Ovary (tissue), 9 donors: Measurements from ENCODE around the gene C1orf21. TPM values are rescaled to one million over a fixed set of nuclear protein-coding genes. Genes with fewer than 3 reads are reported as not detected.

Source experiments
- DNase-seq, 5 donors: peaks; one replicate each; pipeline ENCODE4 v3.0.0-alpha.2; 2019 to 2020
- H3K27ac ChIP-seq, 2 donors: fragments of 200-600 bp; one replicate each; pipeline versions ENCODE4 v1.5.1 to v1.8.0; 2019 to 2022
- H3K27me3 ChIP-seq: fragments of 200-600 bp; one replicate; pipeline ENCODE4 v1.8.0; 2022
- H3K36me3 ChIP-seq: fragments of 200-600 bp; sonication (generic); one replicate; pipeline ENCODE4 v1.5.1; 2019
- H3K4me1 ChIP-seq: one replicate; pipeline ENCODE4 v1.8.1; 2013; ENCODE audit warnings: mild to moderate bottlenecking, moderate library complexity; ENCODE audit not compliant: insufficient read depth
- H3K4me3 ChIP-seq: fragments of 200-600 bp; sonication (generic); one replicate; pipeline ENCODE4 v1.5.1; 2017
- H3K9me3 ChIP-seq, 2 donors: fragments of 200-600 bp in 1 of 2; sonication (generic) in 1 of 2; one replicate each; pipeline versions ENCODE4 v1.5.1 to v1.8.1; 2013 to 2019; ENCODE audit warnings: mild to moderate bottlenecking in 1 of 2, moderate library complexity in 1 of 2
- EP300 ChIP-seq: sonication (generic); formaldehyde crosslinking; IDR thresholded peaks from one replicate; pipeline ENCODE4 v1.6.1; 2017; ENCODE audit warnings: antibody characterized with exemption
- POLR2A ChIP-seq: fragments of 450-650 bp; IDR thresholded peaks from one replicate; pipeline ENCODE4 v1.6.1; 2017; ENCODE audit warnings: antibody characterized with exemption, mild to moderate bottlenecking, moderate library complexity
- WGBS, 3 donors: extraction: QIAGEN DNeasy Blood & Tissue Kit in 1 of 3; methylation state at CpG; one replicate each; pipeline versions ENCODE4 v1.1.5 to v1.1.7; 2013 to 2017; 5-methylcytosine and 5-hydroxymethylcytosine counted together
- intact Hi-C, 4 donors: fragments of 100-400 bp; cut with DNase I; formaldehyde crosslinking; loops; one replicate each; pipeline versions ENCODE4 v1.11.0 to v1.15.1; 2022 to 2023
- polyA plus RNA-seq, 2 donors: library from polyadenylated mRNA; stranded (reverse); fragments of 200-250 nt in 1 of 2; fragments of 350-450 nt in 1 of 2; fragmentation: Illumina TruSeq in 1 of 2; extraction: RNeasy Lipid Tissue Mini Kit (QIAGEN cat#74804) in 1 of 2; gene quantifications; one replicate each; pipeline ENCODE4 v1.2.3, GENCODE V29; 2013 to 2014
- total RNA-seq, 7 donors: library from RNA; depleted of rRNA in 2 of 7; stranded (reverse); fragments of >200 nt in 2 of 7; fragmentation: NEBNext Ultra II Directional in 3 of 7; extraction: Animal tissue kit (Norgen Biotek cat#: 25700) in 3 of 7; gene quantifications; one replicate each; pipeline versions ENCODE4 v1.1.0 to v1.2.4, GENCODE V29; 2016 to 2023
- TF ChIP-seq, protein P1 (sequence below), 3 donors: fragments of 450-650 bp in 2 of 3; fragments of 200-600 bp in 1 of 3; IDR thresholded peaks; one replicate each; pipeline versions ENCODE4 v1.5.1 to v1.8.0; 2016 to 2022; ENCODE audit warnings: antibody characterized with exemption in 3 of 3, mild to moderate bottlenecking in 1 of 3
- donor health status: DM: no; HTN: no; CAD: no; lungs with moderate emphysema.
- donor health status: DM: no; HTN: no; CAD: no.
- donor health status: Bipolar disorder and iron deficiency.
- donor health status: DM: yes; HTN: yes; CAD: no.
- donor health status: DM: no; HTN: no; CAD: no.
- donor health status: DM: yes; HTN: yes; CAD: no.

The C1orf21 gene
- total and polyA plus RNA-seq, 9 donors, result 22.9 to 108 (median 59.4) TPM

DNA sequence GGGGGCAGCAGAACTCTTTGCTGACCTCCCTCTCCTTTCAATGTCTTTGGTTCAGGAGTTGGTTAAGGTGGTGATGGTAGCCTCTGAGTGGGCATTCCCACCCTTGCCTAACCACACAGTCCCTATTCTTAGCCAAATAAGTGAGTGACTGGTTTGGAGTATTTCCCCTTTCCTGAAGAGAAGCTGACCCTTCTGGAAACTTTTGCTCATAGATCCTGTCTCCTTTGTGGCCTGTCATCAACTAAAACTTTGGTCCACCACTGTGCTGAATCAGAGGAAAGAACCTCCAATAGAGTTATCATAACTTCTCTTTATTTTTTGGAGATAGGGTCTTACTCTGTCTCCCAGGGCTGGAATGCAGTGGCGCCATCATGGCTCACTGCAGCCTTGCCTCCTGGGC is 31.1 kb downstream of the C1orf21 start:
- H3K36me3 ChIP-seq, result no peaks in the 10 kb centered on the region
- H3K9me3 ChIP-seq, result no peaks in the 10 kb centered on the region
- intact Hi-C loops, result no loop called here
- H3K27me3 ChIP-seq, result no peaks in the 10 kb centered on the region
- TF ChIP-seq EP300, result no peak
- H3K4me1 ChIP-seq, result peaks cover 1% of the 10 kb centered on the region
- whole genome bisulfite sequencing, 3 donors, result 100% methylated on average over 1 of the region's 1 CpG
- H3K27ac ChIP-seq, result no peak overlapping the region
- H3K4me3 ChIP-seq, result no peak overlapping the region
- DNase-seq, result no peak

DNA sequence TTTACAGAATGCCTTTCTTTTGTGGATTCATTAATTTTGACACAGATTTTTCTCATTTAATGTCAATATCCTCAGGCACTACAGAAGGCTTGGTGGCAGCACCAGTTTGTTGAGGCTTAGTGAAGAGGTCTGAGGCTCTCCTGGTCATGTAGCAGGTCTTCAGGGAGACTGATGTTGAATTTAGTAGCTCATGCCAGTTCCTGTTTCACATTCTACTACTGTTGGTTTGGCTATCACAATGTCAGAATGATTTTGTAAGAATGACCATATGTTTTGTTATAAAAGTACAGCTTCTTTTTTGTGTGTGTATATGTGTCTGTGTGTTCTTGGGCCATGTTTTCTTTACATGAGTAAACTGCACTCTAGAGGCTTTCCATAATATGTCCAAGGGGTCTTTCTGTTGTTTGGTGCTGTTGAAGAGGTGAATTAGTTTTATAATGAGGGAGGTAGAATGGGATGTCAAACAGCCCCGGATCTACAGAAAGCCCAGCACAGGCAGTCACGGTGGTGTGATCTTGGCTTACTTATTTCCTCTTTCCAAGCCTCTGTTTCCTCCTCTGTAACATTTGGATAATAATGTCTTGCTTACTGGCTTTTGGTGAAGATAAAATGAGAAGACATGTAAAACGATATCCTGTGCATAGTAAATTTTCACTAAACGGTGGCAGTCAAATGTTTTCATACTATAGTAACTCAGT is 32.0 kb downstream of the C1orf21 start:
- Histone ChIP-seq H3K9me3 (no peaks in the 10 kb centered on the region), H3K4me1 (peaks cover 1% of the 10 kb centered on the region)
- intact Hi-C loops, result no loop called here

DNA sequence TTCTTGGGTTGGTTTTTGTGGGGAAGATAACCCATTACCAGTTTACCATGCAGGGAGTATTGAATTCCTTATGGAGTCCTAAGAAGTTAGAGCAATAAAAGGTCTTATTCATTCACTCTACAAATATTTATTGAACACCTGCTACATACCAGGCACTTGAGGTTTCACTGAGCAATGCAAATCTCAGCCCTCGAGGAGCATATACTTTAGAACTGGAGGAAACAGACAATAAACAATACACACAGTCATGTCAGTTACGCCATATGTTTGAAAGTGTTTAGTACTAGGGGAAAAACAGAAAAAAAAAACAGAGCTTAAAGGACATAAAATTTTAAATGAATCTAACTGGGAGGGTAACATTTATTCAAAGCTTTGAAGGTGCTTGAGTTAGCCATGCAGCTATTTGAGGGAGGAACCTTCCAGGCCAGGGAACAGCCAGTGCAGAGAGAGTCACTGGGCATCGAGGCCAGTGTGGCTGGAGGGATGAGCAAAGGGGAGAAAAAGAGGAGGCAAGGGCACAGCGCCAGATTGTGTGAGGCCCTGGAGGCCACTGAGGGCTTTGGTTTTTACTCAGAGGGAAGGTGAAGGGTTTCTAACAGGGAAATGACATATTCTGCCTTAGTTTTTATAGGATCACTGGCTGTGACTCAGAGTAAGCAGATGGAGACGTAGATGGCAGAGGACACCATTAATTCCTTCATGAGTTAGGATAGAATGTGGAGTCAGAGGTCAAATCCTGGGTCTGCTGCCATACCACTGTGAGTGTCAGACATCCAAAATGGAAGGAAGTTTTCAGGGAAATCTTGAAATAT is 32.7 kb downstream of the C1orf21 start:
- H3K4me3 ChIP-seq, result no peak overlapping the region
- H3K4me1 ChIP-seq, result peaks cover 1% of the 10 kb centered on the region
- H3K27me3 ChIP-seq, result no peaks in the 10 kb centered on the region
- H3K27ac ChIP-seq, result no peak overlapping the region
- H3K36me3 ChIP-seq, result no peaks in the 10 kb centered on the region
- intact Hi-C loops, result no loop called here
- 91 to 93% (median 91%) methylated on average over 5 of the region's 5 CpGs for WGBS, 3 donors
- H3K9me3 ChIP-seq, result no peaks in the 10 kb centered on the region
- no peak for DNase-seq
- TF ChIP-seq POLR2A (no peak), EP300 (no peak)
- TF ChIP-seq, protein P1, sequence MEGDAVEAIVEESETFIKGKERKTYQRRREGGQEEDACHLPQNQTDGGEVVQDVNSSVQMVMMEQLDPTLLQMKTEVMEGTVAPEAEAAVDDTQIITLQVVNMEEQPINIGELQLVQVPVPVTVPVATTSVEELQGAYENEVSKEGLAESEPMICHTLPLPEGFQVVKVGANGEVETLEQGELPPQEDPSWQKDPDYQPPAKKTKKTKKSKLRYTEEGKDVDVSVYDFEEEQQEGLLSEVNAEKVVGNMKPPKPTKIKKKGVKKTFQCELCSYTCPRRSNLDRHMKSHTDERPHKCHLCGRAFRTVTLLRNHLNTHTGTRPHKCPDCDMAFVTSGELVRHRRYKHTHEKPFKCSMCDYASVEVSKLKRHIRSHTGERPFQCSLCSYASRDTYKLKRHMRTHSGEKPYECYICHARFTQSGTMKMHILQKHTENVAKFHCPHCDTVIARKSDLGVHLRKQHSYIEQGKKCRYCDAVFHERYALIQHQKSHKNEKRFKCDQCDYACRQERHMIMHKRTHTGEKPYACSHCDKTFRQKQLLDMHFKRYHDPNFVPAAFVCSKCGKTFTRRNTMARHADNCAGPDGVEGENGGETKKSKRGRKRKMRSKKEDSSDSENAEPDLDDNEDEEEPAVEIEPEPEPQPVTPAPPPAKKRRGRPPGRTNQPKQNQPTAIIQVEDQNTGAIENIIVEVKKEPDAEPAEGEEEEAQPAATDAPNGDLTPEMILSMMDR (IDR thresholded peaks at IDR 0.05), result no peak

More for the DNA sequence above, 32.0 kb downstream of the C1orf21 start:
- no peak overlapping the region for H3K27ac ChIP-seq
- H3K4me3 ChIP-seq, result no peak overlapping the region
- H3K27me3 ChIP-seq, result no peaks in the 10 kb centered on the region
- TF ChIP-seq POLR2A, result no peak
- TF ChIP-seq, protein P1 (IDR thresholded peaks at IDR 0.05), result no peak
- TF ChIP-seq EP300, result no peak
- H3K36me3 ChIP-seq, result no peaks in the 10 kb centered on the region
- DNase-seq, result no peak
- WGBS, 3 donors, result 84 to 89% (median 84%) methylated on average over 4 of the region's 4 CpGs

- intact Hi-C loops, result no loop called here
- peaks cover 1% of the 10 kb centered on the region for H3K4me1 ChIP-seq
Measured at GRCh38 chr1:184422490-184423233, 35.8 kb downstream of the C1orf21 start.

More at GRCh38 chr1:184422490-184423233, 35.8 kb downstream of the C1orf21 start:
- no peak overlapping the region for H3K4me3 ChIP-seq
- DNase-seq, result no peak
- H3K9me3 ChIP-seq, result no peaks in the 10 kb centered on the region
- TF ChIP-seq, protein P1 (IDR thresholded peaks at IDR 0.05), result no peak
- TF ChIP-seq EP300 (no peak), POLR2A (no peak)
- H3K27me3 ChIP-seq, result no peaks in the 10 kb centered on the region
- WGBS, 3 donors, result 85 to 92% (median 89%) methylated on average over 9 of the region's 9 CpGs
- H3K27ac ChIP-seq, result no peak overlapping the region
- no peaks in the 10 kb centered on the region for H3K36me3 ChIP-seq
